HepG2 (cell line): ENCODE results near the gene TCF25. TPM values are rescaled to one million over a fixed set of nuclear protein-coding genes. Genes with fewer than 3 reads are reported as not detected.

ENCODE experiments used
- ATF1 ChIP-seq: IDR thresholded peaks from 2 replicates; pipeline ENCODE4 v1.6.1; 2016; ENCODE audit warnings: mild to moderate bottlenecking, control low read depth
- CHCHD3 ChIP-seq: sonication (generic); formaldehyde crosslinking; IDR thresholded peaks from 2 replicates; pipeline ENCODE4 v1.8.0; 2022; ENCODE audit warnings: mild to moderate bottlenecking, missing genetic modification reagents, moderate library complexity
- EED ChIP-seq: sonication (generic); formaldehyde crosslinking; IDR thresholded peaks from 2 replicates; pipeline ENCODE4 v1.5.0; 2020; ENCODE audit warnings: mild to moderate bottlenecking, missing genetic modification reagents
- ETV5 ChIP-seq: IDR thresholded peaks from 2 replicates; pipeline ENCODE4 v1.6.1; 2018; ENCODE audit warnings: missing biosample characterization, missing genetic modification reagents, inconsistent platforms, borderline replicate concordance
- FOSL2 ChIP-seq: sonication (generic); formaldehyde crosslinking; IDR thresholded peaks from 2 replicates; pipeline ENCODE4 v1.4.0; 2020; ENCODE audit warnings: missing genetic modification reagents
- FOXK1 ChIP-seq: sonication (generic); formaldehyde crosslinking; IDR thresholded peaks from 2 replicates; pipeline ENCODE4 v1.4.0; 2020; ENCODE audit warnings: low read depth, missing genetic modification reagents, borderline replicate concordance
- FOXP1 ChIP-seq, 2 experiments: fragments of 450-650 bp in 1 of 2; IDR thresholded peaks; 2 replicates each; pipeline ENCODE4 v1.6.1; 2017 to 2018; ENCODE audit warnings: antibody characterized with exemption in 1 of 2
- HNRNPL ChIP-seq: fragments of 200-400 bp; formaldehyde crosslinking; IDR thresholded peaks from 2 replicates; pipeline ENCODE4 v1.6.1; 2017; ENCODE audit warnings: mild to moderate bottlenecking, low read depth, low read length
- KLF15 ChIP-seq: sonication (generic); formaldehyde crosslinking; IDR thresholded peaks from 2 replicates; pipeline ENCODE4 v1.8.1; 2023; ENCODE audit warnings: borderline replicate concordance, mild to moderate bottlenecking, inconsistent platforms, missing genetic modification reagents, mixed read lengths
- MEF2D ChIP-seq: sonication (generic); formaldehyde crosslinking; IDR thresholded peaks from 2 replicates; pipeline ENCODE4 v1.5.1; 2020; ENCODE audit warnings: mild to moderate bottlenecking, missing genetic modification reagents
- MEIS1 ChIP-seq: sonication (generic); formaldehyde crosslinking; IDR thresholded peaks from 2 replicates; pipeline ENCODE4 v1.9.0; 2021; ENCODE audit warnings: mild to moderate bottlenecking, missing genetic modification reagents, moderate library complexity, borderline replicate concordance
- MTA1 ChIP-seq: sonication (generic); formaldehyde crosslinking; IDR thresholded peaks from 2 replicates; pipeline ENCODE4 v1.4.0; 2020; ENCODE audit warnings: missing genetic modification reagents, mild to moderate bottlenecking, borderline replicate concordance
- NFYC ChIP-seq: IDR thresholded peaks from 2 replicates; pipeline ENCODE4 v1.6.1; 2016; ENCODE audit warnings: missing genetic modification reagents, missing compliant biosample characterization
- REXO4 ChIP-seq: sonication (generic); formaldehyde crosslinking; IDR thresholded peaks from 2 replicates; pipeline ENCODE4 v1.8.0; 2022; ENCODE audit warnings: missing genetic modification reagents, mild to moderate bottlenecking, borderline replicate concordance
- ZBTB38 ChIP-seq: sonication (generic); formaldehyde crosslinking; IDR thresholded peaks from 2 replicates; pipeline ENCODE4 v1.5.1; 2020; ENCODE audit warnings: mild to moderate bottlenecking, missing genetic modification reagents
- ZFYVE20 ChIP-seq: sonication (generic); formaldehyde crosslinking; IDR thresholded peaks from 2 replicates; pipeline ENCODE4 v1.8.0; 2023; ENCODE audit warnings: low read depth, mild to moderate bottlenecking, moderate library complexity, missing genetic modification reagents, borderline replicate concordance
- ZNF605 ChIP-seq: sonication (generic); formaldehyde crosslinking; IDR thresholded peaks from 2 replicates; pipeline ENCODE4 v1.8.0; 2022; ENCODE audit warnings: mild to moderate bottlenecking, missing genetic modification reagents
- ZNF709 ChIP-seq: sonication (generic); formaldehyde crosslinking; IDR thresholded peaks from 2 replicates; pipeline ENCODE4 v1.5.0; 2020; ENCODE audit warnings: mild to moderate bottlenecking, missing genetic modification reagents
- ZNF883 ChIP-seq: sonication (generic); formaldehyde crosslinking; IDR thresholded peaks from 2 replicates; pipeline ENCODE4 v1.5.1; 2020; ENCODE audit warnings: mild to moderate bottlenecking, missing genetic modification reagents; ENCODE audit errors: not compliant biosample characterization
- polyA plus RNA-seq, 8 experiments: library from polyadenylated mRNA; depleted of rRNA in 3 of 8; stranded (reverse) in 7 of 8; unstranded in 1 of 8; fragments of >200 nt; fragmentation: Illumina TruSeq in 4 of 8; extraction: Trizol in 4 of 8; gene quantifications; 2 replicates each; pipeline versions ENCODE4 v1.2.1 to v1.2.3, GENCODE V29; 2011 to 2016; ENCODE audit warnings: low read depth in 4 of 8, missing spikeins in 1 of 8, mixed read lengths in 1 of 8; ENCODE audit not compliant: insufficient read depth in 1 of 8
- total RNA-seq, 5 experiments: library from RNA; depleted of rRNA; stranded (reverse); fragments of >200 nt; fragmentation: Illumina TruSeq; extraction: Trizol; gene quantifications; 2 replicates each; pipeline ENCODE4 v1.2.3, GENCODE V29; 2016; ENCODE audit warnings: low read depth in 1 of 5
- TF ChIP-seq, protein P1 (sequence below): sonication (generic); formaldehyde crosslinking; conservative IDR thresholded peaks from 2 replicates; pipeline ENCODE4 v1.4.0; 2020; ENCODE audit warnings: mild to moderate bottlenecking, missing genetic modification reagents, moderate library complexity
- TF ChIP-seq, protein P2 (sequence below): sonication (generic); formaldehyde crosslinking; IDR thresholded peaks from 2 replicates; pipeline ENCODE4 v1.8.1; 2022; ENCODE audit warnings: mild to moderate bottlenecking, missing genetic modification reagents
- TF ChIP-seq, protein P3 (sequence below): sonication (generic); formaldehyde crosslinking; IDR thresholded peaks from 2 replicates; pipeline ENCODE4 v1.4.0; 2020; ENCODE audit warnings: missing genetic modification reagents, borderline replicate concordance

The TCF25 gene
- total and polyA plus RNA-seq, 2 of the 13 experiments (the other 11 are each of a cell fraction or from before 2014, with no cell fraction given): 138 to 206 TPM

DNA sequence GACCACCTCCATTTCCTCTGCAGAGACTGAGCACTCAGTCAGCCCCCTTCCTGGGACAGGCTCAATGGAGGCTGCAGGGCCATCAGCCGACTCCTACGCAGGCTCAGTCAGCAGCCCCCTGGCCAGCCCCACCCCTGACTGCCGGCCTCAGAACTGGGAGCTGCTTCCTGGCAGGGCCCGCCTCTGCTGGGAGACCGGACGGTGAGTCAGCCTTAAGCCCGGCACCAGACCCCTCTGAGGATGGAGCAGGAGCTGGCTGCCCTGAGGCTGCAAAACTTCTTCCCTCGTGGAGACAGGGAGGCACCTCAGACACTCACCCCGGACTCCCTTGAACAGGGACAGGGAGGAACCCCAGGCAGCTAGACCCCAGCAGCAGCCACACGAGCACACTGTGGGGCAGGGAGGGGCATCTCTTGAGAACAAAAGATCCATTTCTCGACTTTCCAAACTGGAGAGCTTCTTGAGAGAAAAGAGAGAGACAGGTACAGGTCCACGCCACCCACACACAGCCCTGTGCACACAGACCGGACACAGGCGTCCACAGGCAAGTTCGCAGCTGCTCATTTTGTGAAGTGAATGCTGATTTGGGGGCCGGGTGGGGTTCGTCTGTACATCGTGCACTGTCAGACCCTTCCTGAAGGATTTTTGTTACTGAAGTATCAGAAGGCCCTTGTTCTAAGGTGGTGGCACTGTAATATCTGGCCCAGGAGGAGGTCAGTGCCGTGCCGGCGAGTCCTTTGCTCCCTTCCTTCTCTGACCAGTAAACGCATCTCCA lies 48.5 kb downstream of the TCF25 start (continued):
- TF ChIP-seq FOSL2 (CRISPR knock-in tag) (peak; percentile 98), KLF15 (CRISPR knock-in tag) (no peak), MEF2D (CRISPR knock-in tag) (no peak; the same call in 1 of the 2 replicates), ZBTB38 (peak; percentile 65; the same call in 1 of the 2 replicates), NFYC (peak; percentile 31; the same call in 1 of the 2 replicates), FOXK1 (CRISPR knock-in tag) (no peak; the same call in 1 of the 2 replicates), FOXP1 (IDR thresholded peaks at IDR 0.05) (no peak), FOXP1 (CRISPR knock-in tag; IDR thresholded peaks at IDR 0.05) (no peak), ATF1 (CRISPR knock-in tag) (no peak), CHCHD3 (CRISPR knock-in tag) (no peak), HNRNPL (0 out of 2 replicates have a peak, but pooled peaks have one; percentile 20), EED (no peak), ZNF709 (CRISPR knock-in tag) (no peak; the same call in 1 of the 2 replicates), ZFYVE20 (CRISPR knock-in tag) (no peak), ETV5 (CRISPR knock-in tag) (peak; percentile 87), ZNF883 (CRISPR knock-in tag) (no peak), ZNF605 (CRISPR knock-in tag) (peak; percentile 47; the same call in 1 of the 2 replicates), REXO4 (peak; percentile 15; the same call in 1 of the 2 replicates), MTA1 (0 out of 2 replicates have a peak, but pooled peaks have one; percentile 2), MEIS1 (no peak)
- TF ChIP-seq, protein P1, sequence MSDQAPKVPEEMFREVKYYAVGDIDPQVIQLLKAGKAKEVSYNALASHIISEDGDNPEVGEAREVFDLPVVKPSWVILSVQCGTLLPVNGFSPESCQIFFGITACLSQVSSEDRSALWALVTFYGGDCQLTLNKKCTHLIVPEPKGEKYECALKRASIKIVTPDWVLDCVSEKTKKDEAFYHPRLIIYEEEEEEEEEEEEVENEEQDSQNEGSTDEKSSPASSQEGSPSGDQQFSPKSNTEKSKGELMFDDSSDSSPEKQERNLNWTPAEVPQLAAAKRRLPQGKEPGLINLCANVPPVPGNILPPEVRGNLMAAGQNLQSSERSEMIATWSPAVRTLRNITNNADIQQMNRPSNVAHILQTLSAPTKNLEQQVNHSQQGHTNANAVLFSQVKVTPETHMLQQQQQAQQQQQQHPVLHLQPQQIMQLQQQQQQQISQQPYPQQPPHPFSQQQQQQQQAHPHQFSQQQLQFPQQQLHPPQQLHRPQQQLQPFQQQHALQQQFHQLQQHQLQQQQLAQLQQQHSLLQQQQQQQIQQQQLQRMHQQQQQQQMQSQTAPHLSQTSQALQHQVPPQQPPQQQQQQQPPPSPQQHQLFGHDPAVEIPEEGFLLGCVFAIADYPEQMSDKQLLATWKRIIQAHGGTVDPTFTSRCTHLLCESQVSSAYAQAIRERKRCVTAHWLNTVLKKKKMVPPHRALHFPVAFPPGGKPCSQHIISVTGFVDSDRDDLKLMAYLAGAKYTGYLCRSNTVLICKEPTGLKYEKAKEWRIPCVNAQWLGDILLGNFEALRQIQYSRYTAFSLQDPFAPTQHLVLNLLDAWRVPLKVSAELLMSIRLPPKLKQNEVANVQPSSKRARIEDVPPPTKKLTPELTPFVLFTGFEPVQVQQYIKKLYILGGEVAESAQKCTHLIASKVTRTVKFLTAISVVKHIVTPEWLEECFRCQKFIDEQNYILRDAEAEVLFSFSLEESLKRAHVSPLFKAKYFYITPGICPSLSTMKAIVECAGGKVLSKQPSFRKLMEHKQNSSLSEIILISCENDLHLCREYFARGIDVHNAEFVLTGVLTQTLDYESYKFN (CRISPR knock-in tag): peak; percentile 42
- TF ChIP-seq, protein P2, sequence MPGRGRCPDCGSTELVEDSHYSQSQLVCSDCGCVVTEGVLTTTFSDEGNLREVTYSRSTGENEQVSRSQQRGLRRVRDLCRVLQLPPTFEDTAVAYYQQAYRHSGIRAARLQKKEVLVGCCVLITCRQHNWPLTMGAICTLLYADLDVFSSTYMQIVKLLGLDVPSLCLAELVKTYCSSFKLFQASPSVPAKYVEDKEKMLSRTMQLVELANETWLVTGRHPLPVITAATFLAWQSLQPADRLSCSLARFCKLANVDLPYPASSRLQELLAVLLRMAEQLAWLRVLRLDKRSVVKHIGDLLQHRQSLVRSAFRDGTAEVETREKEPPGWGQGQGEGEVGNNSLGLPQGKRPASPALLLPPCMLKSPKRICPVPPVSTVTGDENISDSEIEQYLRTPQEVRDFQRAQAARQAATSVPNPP: no peak
- TF ChIP-seq, protein P3, sequence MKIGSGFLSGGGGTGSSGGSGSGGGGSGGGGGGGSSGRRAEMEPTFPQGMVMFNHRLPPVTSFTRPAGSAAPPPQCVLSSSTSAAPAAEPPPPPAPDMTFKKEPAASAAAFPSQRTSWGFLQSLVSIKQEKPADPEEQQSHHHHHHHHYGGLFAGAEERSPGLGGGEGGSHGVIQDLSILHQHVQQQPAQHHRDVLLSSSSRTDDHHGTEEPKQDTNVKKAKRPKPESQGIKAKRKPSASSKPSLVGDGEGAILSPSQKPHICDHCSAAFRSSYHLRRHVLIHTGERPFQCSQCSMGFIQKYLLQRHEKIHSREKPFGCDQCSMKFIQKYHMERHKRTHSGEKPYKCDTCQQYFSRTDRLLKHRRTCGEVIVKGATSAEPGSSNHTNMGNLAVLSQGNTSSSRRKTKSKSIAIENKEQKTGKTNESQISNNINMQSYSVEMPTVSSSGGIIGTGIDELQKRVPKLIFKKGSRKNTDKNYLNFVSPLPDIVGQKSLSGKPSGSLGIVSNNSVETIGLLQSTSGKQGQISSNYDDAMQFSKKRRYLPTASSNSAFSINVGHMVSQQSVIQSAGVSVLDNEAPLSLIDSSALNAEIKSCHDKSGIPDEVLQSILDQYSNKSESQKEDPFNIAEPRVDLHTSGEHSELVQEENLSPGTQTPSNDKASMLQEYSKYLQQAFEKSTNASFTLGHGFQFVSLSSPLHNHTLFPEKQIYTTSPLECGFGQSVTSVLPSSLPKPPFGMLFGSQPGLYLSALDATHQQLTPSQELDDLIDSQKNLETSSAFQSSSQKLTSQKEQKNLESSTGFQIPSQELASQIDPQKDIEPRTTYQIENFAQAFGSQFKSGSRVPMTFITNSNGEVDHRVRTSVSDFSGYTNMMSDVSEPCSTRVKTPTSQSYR (CRISPR knock-in tag): peak; percentile 29; the same call in 1 of the 2 replicates
